Measurements from ENCODE around the gene TMEM121.

TMEM121 gene

GRCh38 chr14:105525861-105526775, at the start of gene TMEM121:
TMEM121 (plus strand) TSS chr14:105526583; CDS start chr14:105528835, 2,252 bp downstream.
- intact Hi-C loops (cut with DNase I) = loop anchor here (5.0 kb wide), 2 partner anchors 34 to 324 kb away; partner anchors contain the start of gene TEDC1
- peak in 36 of 42 donors; percentile 31 to 81 (median 65) for DNase-seq

GRCh38 chr14:105476831-105477659, 49.3 kb upstream of the TMEM121 start:
- no peak for DNase-seq
- intact Hi-C loops (cut with DNase I) = no loop called here

GRCh38 chr14:105477660-105478397, 48.6 kb upstream of the TMEM121 start:
- DNase-seq = peak in 1 of 42 donors; percentile 20
- intact Hi-C loops (cut with DNase I) = no loop called here

- intact Hi-C loops (cut with DNase I) = no loop called here
- DNase-seq = no peak
Observed at GRCh38 chr14:105478398-105479251, 47.8 kb upstream of the TMEM121 start.

- intact Hi-C loops (cut with DNase I) = loop anchor here (5.0 kb wide), 1 partner anchor 112 kb away; no protein-coding TSS in a partner anchor
Observed at GRCh38 chr14:105479431-105480158, 46.8 kb upstream of the TMEM121 start.

GRCh38 chr14:105480199-105480746, 46.1 kb upstream of the TMEM121 start:
- intact Hi-C loops (cut with DNase I) = loop anchor here (5.0 kb wide), 1 partner anchor 113 kb away; no protein-coding TSS in a partner anchor
- peak in 1 of 42 donors; percentile 19 for DNase-seq

More at GRCh38 chr14:105479431-105480158, 46.8 kb upstream of the TMEM121 start:
- peak in 14 of 42 donors; percentile 21 to 68 (median 52) for DNase-seq

- DNase-seq = peak; percentile 80 to 96 (median 90)
- intact Hi-C loops (cut with DNase I) = loop anchor here (5.0 kb wide), 1 partner anchor 114 kb away; no protein-coding TSS in a partner anchor
Observed at GRCh38 chr14:105480807-105481801, 45.3 kb upstream of the TMEM121 start.

GRCh38 chr14:105481886-105482457, 44.4 kb upstream of the TMEM121 start:
- intact Hi-C loops (cut with DNase I) = loop anchor here (5.0 kb wide), 1 partner anchor 115 kb away; no protein-coding TSS in a partner anchor
- DNase-seq = peak; percentile 66 to 89 (median 81)

- DNase-seq = no peak
Observed at GRCh38 chr14:105482486-105483110, 43.8 kb upstream of the TMEM121 start.

GRCh38 chr14:105483300-105484068, 42.9 kb upstream of the TMEM121 start:
- intact Hi-C loops (cut with DNase I) = loop anchor here (5.0 kb wide), 1 partner anchor 116 kb away; no protein-coding TSS in a partner anchor
- no peak for DNase-seq

More at GRCh38 chr14:105482486-105483110, 43.8 kb upstream of the TMEM121 start:
- intact Hi-C loops (cut with DNase I) = loop anchor here (5.0 kb wide), 1 partner anchor 115 kb away; no protein-coding TSS in a partner anchor

- DNase-seq = no peak
- intact Hi-C loops (cut with DNase I) = loop anchor here (5.0 kb wide), 1 partner anchor 117 kb away; no protein-coding TSS in a partner anchor
Observed at GRCh38 chr14:105484069-105484996, 42.0 kb upstream of the TMEM121 start.

GRCh38 chr14:105484997-105485393, 41.4 kb upstream of the TMEM121 start:
- intact Hi-C loops (cut with DNase I) = loop anchor here (5.0 kb wide), 1 partner anchor 118 kb away; no protein-coding TSS in a partner anchor
- DNase-seq = no peak

Data from head of caudate nucleus (tissue), 42 donors.